Activated CD8-positive, alpha-beta memory T cell treated with anti-CD3 and anti-CD28 coated beads, Interleukin-2, amount 10 ng/mL, durations not matched to agents 7 days and 5 days (primary cell): ENCODE results near the gene HECA. TPM values are rescaled to one million over a fixed set of nuclear protein-coding genes. Genes with fewer than 3 reads are reported as not detected.
A peak's percentile ranks its signal among the peaks of the same experiment; 100 is the strongest.

Experiments used
- ATAC-seq: fragments of 150-1000 bp; cut with Tn5 transposase; one replicate; pipeline ENCODE4 v1.10.0; 2021; ENCODE audit warnings: moderate library complexity
- CTCF ChIA-PET: fragments of 350-600 bp; sonication (Branson Sonifier 250); formaldehyde crosslinking; loops from one replicate; lab custom pipeline; 2021; ENCODE audit warnings: antibody characterized with exemption; lab: Charles Lee
- DNase-seq: peaks from one replicate; pipeline ENCODE4 v3.0.0-alpha.2; 2020
- H3K27ac Mint-ChIP-seq: one replicate; pipeline ENCODE4 v1.8.0; 2021; ENCODE audit warnings: mild to moderate bottlenecking, mixed read lengths
- H3K27me3 Mint-ChIP-seq: one replicate; pipeline ENCODE4 v1.8.0; 2021; ENCODE audit warnings: mixed read lengths
- H3K36me3 Mint-ChIP-seq: one replicate; pipeline ENCODE4 v1.8.0; 2021; ENCODE audit warnings: mild to moderate bottlenecking, mixed read lengths
- H3K4me1 Mint-ChIP-seq: one replicate; pipeline ENCODE4 v1.8.0; 2021; ENCODE audit warnings: mixed read lengths
- H3K4me3 Mint-ChIP-seq: one replicate; pipeline ENCODE4 v1.8.0; 2021; ENCODE audit warnings: mild to moderate bottlenecking, moderate library complexity, mixed read lengths
- H3K9me3 Mint-ChIP-seq: one replicate; pipeline ENCODE4 v1.8.0; 2022; ENCODE audit warnings: low read depth, mixed read lengths
- total RNA-seq, 2 experiments: library from RNA; stranded (reverse); gene quantifications; one replicate each; pipeline ENCODE4 v1.2.3, GENCODE V29; 2021

The HECA gene
- total RNA-seq, 2 experiments from 2014 or later: 47.3 to 49.5 TPM

DNA sequence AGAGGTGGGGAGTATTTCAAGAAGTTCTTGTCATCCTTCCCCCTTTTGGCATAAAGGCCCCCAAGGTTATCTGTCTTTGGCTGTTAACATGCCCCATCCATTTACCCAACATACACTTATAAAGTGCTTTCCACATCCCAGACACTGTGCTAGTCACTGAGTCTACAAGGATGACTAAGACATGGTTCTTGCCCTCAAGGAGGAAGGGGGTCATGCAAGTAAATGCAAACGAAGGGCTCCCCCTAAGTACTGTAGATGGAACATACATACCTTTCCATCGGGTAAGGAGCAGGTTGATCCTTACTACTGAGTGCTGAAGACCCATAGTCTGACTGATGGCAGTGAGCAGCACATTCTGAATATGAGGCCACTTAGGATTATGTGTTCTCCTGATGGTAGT, 38.3 kb downstream of the HECA start:
- CTCF ChIA-PET: interaction anchor here (0.5 to 2.7 kb wide), 9 partner anchors 10 to 191 kb away, joined by 3 to 13 read pairs (median 4); no protein-coding TSS in a partner anchor
- H3K4me3 Mint-ChIP-seq: no peak overlapping the region
- H3K27ac Mint-ChIP-seq: peak overlapping the region; percentile 70
- H3K4me1 Mint-ChIP-seq: peaks cover 84% of the 10 kb centered on the region
- peaks cover 63% of the 10 kb centered on the region for H3K36me3 Mint-ChIP-seq
- no peaks in the 10 kb centered on the region for H3K9me3 Mint-ChIP-seq
- ATAC-seq (peak; percentile 90), DNase-seq (no peak)
- no peaks in the 10 kb centered on the region for H3K27me3 Mint-ChIP-seq

DNA sequence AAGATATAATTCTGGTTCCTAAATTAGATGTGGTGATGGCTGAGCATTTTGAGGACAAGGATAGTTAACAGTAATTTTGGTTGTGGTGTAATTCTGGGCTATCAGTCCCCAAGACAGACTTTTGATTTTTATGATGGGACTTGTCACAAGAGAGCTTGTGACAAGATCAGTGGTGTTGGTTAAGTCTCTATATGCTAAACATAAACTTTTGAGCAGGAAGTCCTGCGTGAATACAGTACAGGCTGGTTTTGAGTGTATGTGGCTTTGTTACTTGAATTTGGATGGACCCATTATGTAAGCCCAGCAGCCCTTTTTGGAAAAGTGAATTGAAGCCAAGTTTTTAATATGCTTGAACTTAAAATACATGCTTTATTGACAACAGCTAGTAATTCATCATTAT, 38.9 kb downstream of the HECA start:
- Mint-ChIP-seq H3K27ac (peak overlapping the region; percentile 70), H3K4me1 (peaks cover 83% of the 10 kb centered on the region), H3K36me3 (peaks cover 62% of the 10 kb centered on the region), H3K9me3 (no peaks in the 10 kb centered on the region), H3K27me3 (no peaks in the 10 kb centered on the region), H3K4me3 (no peak overlapping the region)
- no peak for DNase-seq
- peak; percentile 29 for ATAC-seq
- CTCF ChIA-PET: interaction anchor here (0.5 to 2.7 kb wide), 10 partner anchors 10 to 191 kb away, joined by 3 to 13 read pairs (median 4); no protein-coding TSS in a partner anchor

DNA sequence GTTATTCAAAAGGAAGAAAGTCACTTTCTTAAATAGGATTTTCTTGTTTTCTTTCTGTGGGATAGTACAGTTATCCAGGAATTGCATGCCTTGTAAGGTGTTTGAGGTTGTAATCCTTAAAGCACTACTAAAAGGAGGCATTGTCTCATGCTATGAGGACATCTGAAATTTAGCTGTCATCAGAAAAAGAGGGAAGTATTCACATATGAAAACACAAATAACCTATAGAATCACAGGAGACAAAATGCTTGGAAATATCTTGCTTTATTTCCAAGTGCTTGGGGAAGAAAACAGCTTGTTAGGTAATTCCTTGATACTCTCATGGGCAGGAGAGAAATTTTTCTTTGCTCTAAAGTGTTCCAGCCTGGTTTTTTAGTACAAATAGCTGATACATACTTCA, 40.1 kb downstream of the HECA start:
- Mint-ChIP-seq H3K27me3 (no peaks in the 10 kb centered on the region), H3K27ac (peak overlapping the region; percentile 72), H3K9me3 (no peaks in the 10 kb centered on the region), H3K4me3 (no peak overlapping the region), H3K4me1 (peaks cover 77% of the 10 kb centered on the region), H3K36me3 (peaks cover 61% of the 10 kb centered on the region)
- ATAC-seq (no peak), DNase-seq (no peak)
- CTCF ChIA-PET: interaction anchor here (0.7 to 2.3 kb wide), 5 partner anchors 10 to 34 kb away, joined by 3 to 8 read pairs (median 5); no protein-coding TSS in a partner anchor

DNA sequence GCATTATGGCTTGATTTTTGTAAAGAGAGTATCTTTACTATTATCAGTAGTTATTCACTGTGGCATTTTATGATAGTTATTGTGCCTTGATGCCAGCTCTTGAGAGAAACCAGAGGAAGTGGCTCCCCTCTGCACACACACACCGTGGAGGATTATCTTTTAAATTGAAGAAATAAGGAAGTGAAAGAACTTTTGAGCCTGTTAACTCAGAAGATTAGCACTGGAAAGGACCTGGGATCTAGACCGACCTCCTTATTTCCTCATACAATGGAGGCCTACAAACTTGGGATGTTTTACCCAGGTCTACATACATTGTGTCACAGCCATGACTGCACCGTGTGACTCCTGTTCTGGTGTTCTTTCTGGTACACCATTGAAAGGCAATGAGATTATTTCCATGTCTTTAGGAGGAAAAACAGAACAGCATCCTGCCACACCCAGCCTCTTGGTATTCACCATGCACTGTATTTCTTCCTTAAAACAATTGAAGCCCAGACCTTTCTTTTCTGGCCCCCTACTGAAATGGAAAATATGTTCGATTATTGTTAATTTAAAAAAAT, 40.6 kb downstream of the HECA start:
- Mint-ChIP-seq H3K9me3 (no peaks in the 10 kb centered on the region), H3K27me3 (no peaks in the 10 kb centered on the region), H3K4me1 (peaks cover 74% of the 10 kb centered on the region), H3K27ac (peak overlapping the region; percentile 72), H3K4me3 (no peak overlapping the region), H3K36me3 (peaks cover 64% of the 10 kb centered on the region)
- DNase-seq: no peak
- peak; percentile 11 for ATAC-seq
- CTCF ChIA-PET: interaction anchor here (0.7 to 2.3 kb wide), 3 partner anchors 10 to 31 kb away, joined by 3 to 6 read pairs (median 3); no protein-coding TSS in a partner anchor

DNA sequence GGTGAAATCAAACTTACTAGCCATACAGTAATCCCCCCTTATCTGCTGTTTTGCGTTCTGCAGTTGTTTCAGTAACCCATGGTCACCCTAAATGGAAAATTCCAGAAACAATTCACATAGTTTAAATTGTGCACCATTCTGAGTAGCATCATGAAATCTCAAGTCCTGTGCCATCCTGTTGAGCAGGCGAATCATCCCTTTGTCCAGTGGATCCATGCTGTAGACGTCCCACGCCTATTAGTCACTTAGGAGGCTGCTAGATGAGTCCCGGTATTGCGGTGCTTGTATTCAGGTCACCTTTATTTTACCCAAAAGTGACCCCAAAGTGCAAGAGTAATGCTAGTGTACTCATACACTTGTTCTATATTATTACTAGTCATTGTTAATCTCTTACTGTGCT, 46.4 kb downstream of the HECA start:
- Mint-ChIP-seq H3K4me1 (peaks cover 41% of the 10 kb centered on the region), H3K36me3 (peaks cover 63% of the 10 kb centered on the region), H3K27me3 (no peaks in the 10 kb centered on the region), H3K9me3 (no peaks in the 10 kb centered on the region), H3K4me3 (no peak overlapping the region), H3K27ac (no peak overlapping the region)
- CTCF ChIA-PET: no interaction called here
- DNase-seq: no peak
- ATAC-seq: no peak

DNA sequence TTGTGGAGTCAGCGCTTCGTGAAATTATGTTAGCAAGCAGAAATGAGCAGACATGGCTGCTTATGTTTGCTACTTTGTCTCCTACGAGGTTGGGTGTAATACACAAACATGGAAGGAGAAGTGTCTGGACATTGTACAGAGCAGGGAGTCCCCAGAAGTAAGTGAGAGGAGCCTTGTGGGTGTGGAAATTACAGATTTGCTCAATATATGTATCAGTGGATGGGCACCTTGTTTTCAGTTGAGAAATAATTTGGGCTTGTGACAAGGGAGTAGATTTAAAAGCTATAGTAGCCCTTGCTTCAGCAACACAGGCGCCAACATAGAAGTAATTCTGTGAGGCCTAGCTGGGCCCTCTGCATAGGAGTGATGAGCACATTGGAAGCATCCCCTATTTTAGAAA, 49.2 kb downstream of the HECA start:
- CTCF ChIA-PET: no interaction called here
- peaks cover 45% of the 10 kb centered on the region for H3K36me3 Mint-ChIP-seq
- no peaks in the 10 kb centered on the region for H3K9me3 Mint-ChIP-seq
- no peaks in the 10 kb centered on the region for H3K27me3 Mint-ChIP-seq
- H3K4me1 Mint-ChIP-seq: peaks cover 29% of the 10 kb centered on the region
- no peak overlapping the region for H3K4me3 Mint-ChIP-seq
- ATAC-seq (no peak), DNase-seq (no peak)
- no peak overlapping the region for H3K27ac Mint-ChIP-seq

DNA sequence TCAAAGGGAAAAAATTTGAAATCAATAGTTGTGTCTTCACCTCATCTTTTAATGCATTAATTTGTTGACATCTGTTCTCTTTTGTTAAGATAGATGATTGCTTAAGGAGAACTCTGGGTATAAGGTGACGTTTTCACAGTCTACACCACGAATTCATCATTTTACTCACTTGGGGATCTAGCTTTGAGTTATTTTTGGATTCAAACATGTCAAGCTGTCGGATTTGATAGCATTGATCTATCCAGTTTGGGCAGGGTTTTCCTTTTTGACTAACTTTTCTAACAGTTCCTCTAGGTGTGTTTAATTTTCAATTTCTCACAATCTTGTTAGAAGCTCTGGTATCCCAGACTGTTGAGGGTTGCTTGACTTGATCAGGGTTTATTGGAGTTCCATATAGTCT, 49.6 kb downstream of the HECA start:
- H3K36me3 Mint-ChIP-seq: peaks cover 41% of the 10 kb centered on the region
- ATAC-seq (no peak), DNase-seq (no peak)
- no peak overlapping the region for H3K27ac Mint-ChIP-seq
- CTCF ChIA-PET: interaction anchor here (1.4 kb wide), 1 partner anchor 59 kb away, joined by 3 read pairs; no protein-coding TSS in a partner anchor
- no peaks in the 10 kb centered on the region for H3K27me3 Mint-ChIP-seq
- no peak overlapping the region for H3K4me3 Mint-ChIP-seq
- peaks cover 26% of the 10 kb centered on the region for H3K4me1 Mint-ChIP-seq
- H3K9me3 Mint-ChIP-seq: no peaks in the 10 kb centered on the region

DNA sequence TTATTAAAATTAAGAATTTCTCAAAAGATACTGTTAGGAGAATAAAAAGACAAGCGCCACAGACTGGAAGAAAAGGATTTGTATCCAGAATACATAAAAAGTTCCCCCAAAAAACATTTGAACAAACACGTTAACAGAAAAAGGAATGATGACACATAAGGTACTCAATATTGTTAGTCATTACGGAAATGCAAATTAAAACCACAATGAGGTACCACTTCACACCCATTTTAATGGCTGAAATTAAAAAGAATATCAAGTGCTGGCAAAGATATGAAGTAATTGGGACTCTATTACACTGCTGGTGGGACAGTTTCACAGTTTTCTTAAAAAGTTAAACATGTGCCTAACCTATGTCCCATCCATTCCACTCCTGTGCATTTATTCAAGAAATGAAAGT, 51.4 kb downstream of the HECA start:
- peak; percentile 67 for ATAC-seq
- H3K36me3 Mint-ChIP-seq: peaks cover 25% of the 10 kb centered on the region
- no peak overlapping the region for H3K4me3 Mint-ChIP-seq
- CTCF ChIA-PET: no interaction called here
- H3K27ac Mint-ChIP-seq: peak overlapping the region; percentile 68
- H3K9me3 Mint-ChIP-seq: no peaks in the 10 kb centered on the region
- DNase-seq: no peak
- peaks cover 24% of the 10 kb centered on the region for H3K4me1 Mint-ChIP-seq
- no peaks in the 10 kb centered on the region for H3K27me3 Mint-ChIP-seq

DNA sequence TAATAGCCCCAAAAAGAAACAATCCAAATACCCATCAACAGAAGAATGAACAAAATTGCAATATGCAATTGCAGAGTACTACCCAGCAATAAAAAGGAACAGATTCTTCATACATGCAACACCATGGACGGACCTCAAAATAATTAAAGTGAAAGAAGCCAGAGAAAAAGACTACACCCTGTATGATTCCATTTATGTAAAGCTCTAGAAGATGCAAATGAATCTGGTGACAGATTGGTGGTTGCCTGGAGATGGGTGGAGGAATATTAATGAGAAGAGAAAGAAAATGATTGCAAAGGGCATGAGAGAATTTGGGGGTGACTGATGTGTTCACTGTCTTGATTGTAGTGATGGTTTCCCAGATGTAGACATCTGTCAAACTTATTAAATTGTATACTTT, 51.8 kb downstream of the HECA start:
- Mint-ChIP-seq H3K27ac (peak overlapping the region; percentile 68), H3K36me3 (peaks cover 23% of the 10 kb centered on the region), H3K27me3 (no peaks in the 10 kb centered on the region), H3K9me3 (no peaks in the 10 kb centered on the region), H3K4me1 (peaks cover 24% of the 10 kb centered on the region), H3K4me3 (no peak overlapping the region)
- ATAC-seq (peak; percentile 16), DNase-seq (no peak)
- CTCF ChIA-PET: no interaction called here

DNA sequence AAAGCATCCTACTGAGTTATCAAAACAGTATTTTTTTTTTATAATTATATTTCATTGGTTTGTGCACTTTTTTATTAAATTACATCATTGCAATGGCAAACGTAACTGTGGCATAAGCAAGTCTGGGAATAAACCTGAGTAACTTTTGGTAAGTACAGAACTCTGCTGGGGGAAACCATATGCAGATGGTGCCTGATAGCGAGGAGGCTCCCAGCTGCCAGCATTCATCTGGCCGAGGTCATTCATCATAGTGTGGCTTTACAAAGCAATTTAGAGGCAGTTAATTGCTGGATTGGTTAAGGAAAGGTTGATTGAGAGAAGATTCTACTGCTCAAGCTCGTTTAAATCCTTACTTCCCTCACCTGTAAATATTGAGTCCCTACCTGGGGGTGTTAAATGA, 52.6 kb downstream of the HECA start:
- Mint-ChIP-seq H3K27ac (no peak overlapping the region), H3K9me3 (no peaks in the 10 kb centered on the region), H3K4me1 (peaks cover 24% of the 10 kb centered on the region), H3K36me3 (peaks cover 18% of the 10 kb centered on the region), H3K27me3 (no peaks in the 10 kb centered on the region), H3K4me3 (no peak overlapping the region)
- DNase-seq (no peak), ATAC-seq (no peak)
- CTCF ChIA-PET: interaction anchor here (1.0 kb wide), 1 partner anchor 9 kb away, joined by 3 read pairs; no protein-coding TSS in a partner anchor

DNA sequence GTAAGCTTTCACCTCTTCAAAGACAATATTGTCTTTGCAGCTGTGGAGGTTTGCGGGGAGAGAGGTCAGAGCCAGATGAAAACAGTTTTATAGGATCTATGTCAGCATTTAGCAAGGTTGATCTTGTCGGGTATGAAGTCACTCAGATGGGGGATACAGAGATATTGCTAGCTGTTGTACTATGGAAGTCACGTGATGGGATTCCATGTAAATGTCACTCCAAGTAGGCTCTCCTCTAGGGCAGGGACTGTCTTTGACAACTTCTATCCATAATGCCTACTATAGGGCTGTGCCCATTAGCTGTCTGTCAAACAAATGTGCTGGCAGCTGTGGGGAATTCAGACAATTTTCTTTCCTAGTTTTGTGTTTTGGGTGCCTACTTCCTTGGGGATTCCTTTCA, 54.8 kb downstream of the HECA start:
- Mint-ChIP-seq H3K4me1 (peaks cover 21% of the 10 kb centered on the region), H3K9me3 (no peaks in the 10 kb centered on the region), H3K36me3 (peaks cover 15% of the 10 kb centered on the region), H3K4me3 (no peak overlapping the region), H3K27me3 (no peaks in the 10 kb centered on the region), H3K27ac (no peak overlapping the region)
- no peak for DNase-seq
- CTCF ChIA-PET: no interaction called here
- ATAC-seq: no peak

DNA sequence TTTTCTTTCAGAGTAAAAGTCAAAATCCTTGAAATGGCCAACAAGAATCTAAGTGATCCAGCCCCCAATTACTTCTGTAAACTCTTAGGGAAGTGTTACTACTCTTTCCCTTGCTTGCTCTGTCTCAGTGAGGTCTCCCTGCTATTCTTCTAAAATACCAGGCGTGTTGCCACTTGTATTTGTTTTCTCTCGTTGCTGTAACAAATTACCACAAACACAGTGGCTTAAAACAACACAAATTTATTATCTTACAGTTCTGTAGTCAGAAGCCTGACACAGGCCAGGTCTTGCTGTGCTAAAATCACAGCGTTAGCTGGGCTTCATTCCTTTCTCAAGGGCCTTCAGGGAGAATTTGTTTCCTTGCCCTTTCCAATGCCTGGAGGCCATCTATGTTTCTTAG, 59.9 kb downstream of the HECA start:
- CTCF ChIA-PET: interaction anchor here (1.2 kb wide), 1 partner anchor 10 kb away, joined by 3 read pairs; no protein-coding TSS in a partner anchor
- H3K27ac Mint-ChIP-seq: no peak overlapping the region
- H3K4me3 Mint-ChIP-seq: no peak overlapping the region
- DNase-seq: no peak
- H3K4me1 Mint-ChIP-seq: no peaks in the 10 kb centered on the region
- no peak for ATAC-seq
- no peaks in the 10 kb centered on the region for H3K9me3 Mint-ChIP-seq
- peaks cover 1% of the 10 kb centered on the region for H3K36me3 Mint-ChIP-seq
- H3K27me3 Mint-ChIP-seq: no peaks in the 10 kb centered on the region

DNA sequence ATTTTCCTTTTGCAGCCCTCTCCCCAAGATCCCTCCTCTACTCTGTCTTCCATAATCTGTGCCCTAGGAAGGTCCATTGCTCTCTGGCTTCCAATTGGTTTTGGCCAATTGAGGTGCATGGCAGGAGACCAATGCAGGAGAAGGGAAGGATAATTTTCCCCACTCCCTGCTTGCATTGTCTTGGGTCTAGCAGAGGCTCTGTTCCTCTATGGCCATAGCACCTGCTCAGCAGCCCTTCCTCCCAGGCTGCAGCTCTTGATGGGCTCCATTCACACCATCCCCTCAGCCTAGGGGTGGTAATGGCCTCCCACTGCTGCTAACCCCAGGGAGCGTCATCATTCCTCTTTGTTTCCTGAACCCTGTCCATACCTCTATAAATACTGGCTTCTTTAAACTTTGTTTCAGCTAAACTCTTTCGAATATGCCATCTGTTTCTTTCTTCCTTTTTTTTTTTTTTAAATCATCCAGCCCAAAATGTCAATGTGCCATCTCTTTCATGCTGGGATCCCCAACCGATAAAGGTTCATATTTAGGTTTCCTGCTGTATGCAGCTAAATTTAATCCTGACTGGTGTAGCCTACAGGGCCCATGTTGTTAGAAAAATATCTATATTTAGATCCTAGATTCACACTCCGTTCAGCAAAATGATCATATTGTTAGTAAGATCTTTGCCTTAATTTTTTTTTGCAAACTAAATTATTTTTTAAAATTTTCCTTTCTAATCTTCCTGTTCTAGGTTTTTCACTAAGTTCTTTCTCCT, 63.8 kb downstream of the HECA start:
- Mint-ChIP-seq H3K4me1 (no peaks in the 10 kb centered on the region), H3K27ac (no peak overlapping the region), H3K27me3 (no peaks in the 10 kb centered on the region), H3K4me3 (no peak overlapping the region), H3K36me3 (peaks cover 2% of the 10 kb centered on the region), H3K9me3 (no peaks in the 10 kb centered on the region)
- CTCF ChIA-PET: interaction anchor here (1.1 kb wide), 2 partner anchors 10 to 73 kb away, joined by 3 read pairs; no protein-coding TSS in a partner anchor
- ATAC-seq (no peak), DNase-seq (no peak)

DNA sequence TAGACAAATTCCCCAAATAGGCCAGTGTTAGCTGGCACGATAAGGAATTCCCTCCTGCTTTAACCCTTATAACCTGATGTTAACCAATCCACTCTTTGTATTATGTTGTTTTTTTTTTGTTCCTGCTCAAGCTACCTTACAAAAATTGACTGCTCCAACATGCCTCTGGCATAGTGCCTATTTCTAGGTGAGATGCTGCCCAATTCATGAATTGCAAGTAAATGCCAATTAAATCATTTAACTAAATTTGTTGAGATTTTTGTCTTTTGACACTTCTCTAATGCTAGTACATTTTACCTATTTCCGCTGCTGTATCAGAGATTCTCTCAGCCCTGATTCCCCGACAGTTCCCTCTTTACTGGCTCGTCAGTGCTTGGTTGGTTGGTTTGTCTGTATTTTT, 66.5 kb downstream of the HECA start:
- no peak for ATAC-seq
- CTCF ChIA-PET: no interaction called here
- Mint-ChIP-seq H3K4me3 (no peak overlapping the region), H3K27me3 (no peaks in the 10 kb centered on the region), H3K36me3 (peaks cover 4% of the 10 kb centered on the region), H3K4me1 (no peaks in the 10 kb centered on the region), H3K9me3 (peaks cover 3% of the 10 kb centered on the region), H3K27ac (no peak overlapping the region)
- no peak for DNase-seq
